HEK293 (cell line): Measurements from ENCODE around the gene ABAT.
A peak's percentile ranks its signal among the peaks of the same experiment; 100 is the strongest.

Experiments used
- CTCF ChIA-PET: fragments of 350-600 bp; formaldehyde crosslinking; extraction: SDS; loops from one replicate; lab custom pipeline; 2021; ENCODE audit warnings: antibody characterized with exemption; lab: Yijun Ruan, JAX
- POLR2A ChIA-PET: fragments of 300-600 bp; formaldehyde crosslinking; extraction: SDS; loops from one replicate; lab custom pipeline; 2020; ENCODE audit warnings: antibody characterized with exemption, inconsistent platforms; lab: Yijun Ruan, JAX
- H3K27ac ChIP-seq: fragments of 200-500 bp; sonication (Bioruptor generic); 2 replicates; pipeline ENCODE4 v1.5.1; 2014; ENCODE audit warnings: low read depth, low read length, control low read depth, inconsistent platforms; ENCODE audit errors: extremely low read depth
- H3K36me3 ChIP-seq, 2 experiments: fragments of 200-500 bp in 1 of 2; sonication (Bioruptor generic) in 1 of 2; 1 replicate in 1 of 2; 2 replicates in 1 of 2; pipeline ENCODE4 v1.5.1; 2014 to 2017; ENCODE audit warnings: inconsistent platforms in 2 of 2, low read length in 2 of 2; ENCODE audit not compliant: control insufficient read depth in 2 of 2, insufficient read depth in 1 of 2
- H3K4me1 ChIP-seq: fragments of 200-500 bp; sonication (Bioruptor generic); 2 replicates; pipeline ENCODE4 v1.5.1; 2014; ENCODE audit warnings: mild to moderate bottlenecking, low read length, inconsistent platforms; ENCODE audit not compliant: control insufficient read depth, insufficient read depth
- H3K4me3 ChIP-seq: 2 replicates; pipeline ENCODE4 v1.5.1; 2011; ENCODE audit warnings: low read depth, mild to moderate bottlenecking, control low read depth, low read length, moderate library complexity
- H3K9me3 ChIP-seq: fragments of 200-500 bp; sonication (Bioruptor generic); 2 replicates; pipeline ENCODE4 v1.5.1; 2014; ENCODE audit warnings: low read depth, low read length, inconsistent platforms; ENCODE audit not compliant: control insufficient read depth, insufficient read depth
- FEZF1 ChIP-seq: fragments of 450-650 bp; formaldehyde crosslinking; IDR thresholded peaks from 2 replicates; pipeline ENCODE4 v1.5.1; 2016; ENCODE audit warnings: missing biosample characterization, missing genetic modification characterization
- OSR2 ChIP-seq: fragments of 450-650 bp; formaldehyde crosslinking; IDR thresholded peaks from 2 replicates; pipeline ENCODE4 v1.5.1; 2016; ENCODE audit warnings: missing biosample characterization, missing genetic modification characterization
- SETDB1 ChIP-seq: IDR thresholded peaks from one replicate; pipeline ENCODE4 v1.6.1; 2017; ENCODE audit warnings: mild to moderate bottlenecking, low read length, moderate library complexity, mixed read lengths; ENCODE audit not compliant: insufficient read length
- ZBTB20 ChIP-seq: fragments of 450-650 bp; formaldehyde crosslinking; IDR thresholded peaks from 2 replicates; pipeline ENCODE4 v1.5.1; 2016; ENCODE audit warnings: missing biosample characterization, missing genetic modification characterization
- ZFP69B ChIP-seq: fragments of 450-650 bp; formaldehyde crosslinking; IDR thresholded peaks from 2 replicates; pipeline ENCODE4 v1.5.1; 2016; ENCODE audit warnings: missing biosample characterization, missing genetic modification characterization
- ZNF146 ChIP-seq: fragments of 450-650 bp; formaldehyde crosslinking; IDR thresholded peaks from 2 replicates; pipeline ENCODE4 v1.5.1; 2016; ENCODE audit warnings: missing biosample characterization, missing genetic modification characterization
- ZNF24 ChIP-seq: fragments of 450-650 bp; formaldehyde crosslinking; IDR thresholded peaks from 2 replicates; pipeline ENCODE4 v1.5.1; 2016; ENCODE audit warnings: missing biosample characterization, missing genetic modification characterization
- ZNF624 ChIP-seq: fragments of 450-650 bp; formaldehyde crosslinking; IDR thresholded peaks from 2 replicates; pipeline ENCODE4 v1.5.1; 2017; ENCODE audit warnings: missing biosample characterization, missing genetic modification characterization
- ZNF701 ChIP-seq: fragments of 450-650 bp; formaldehyde crosslinking; IDR thresholded peaks from 2 replicates; pipeline ENCODE4 v1.5.1; 2016; ENCODE audit warnings: missing biosample characterization, missing genetic modification characterization
- ZNF768 ChIP-seq: fragments of 450-650 bp; formaldehyde crosslinking; IDR thresholded peaks from 2 replicates; pipeline ENCODE4 v1.5.1; 2018; ENCODE audit warnings: missing biosample characterization, mild to moderate bottlenecking, missing genetic modification characterization
- TF ChIP-seq, protein P1 (sequence below): fragments of 450-650 bp; formaldehyde crosslinking; IDR thresholded peaks from 2 replicates; pipeline ENCODE4 v1.5.1; 2016; ENCODE audit warnings: missing biosample characterization, missing genetic modification characterization
- TF ChIP-seq, protein P2 (sequence below): fragments of 450-650 bp; formaldehyde crosslinking; IDR thresholded peaks from 2 replicates; pipeline ENCODE4 v1.5.1; 2016; ENCODE audit warnings: missing biosample characterization, missing genetic modification characterization
- TF ChIP-seq, protein P3 (sequence below): fragments of 450-650 bp; formaldehyde crosslinking; IDR thresholded peaks from 2 replicates; pipeline ENCODE4 v1.5.1; 2016; ENCODE audit warnings: missing biosample characterization, missing genetic modification characterization

ABAT gene

DNA sequence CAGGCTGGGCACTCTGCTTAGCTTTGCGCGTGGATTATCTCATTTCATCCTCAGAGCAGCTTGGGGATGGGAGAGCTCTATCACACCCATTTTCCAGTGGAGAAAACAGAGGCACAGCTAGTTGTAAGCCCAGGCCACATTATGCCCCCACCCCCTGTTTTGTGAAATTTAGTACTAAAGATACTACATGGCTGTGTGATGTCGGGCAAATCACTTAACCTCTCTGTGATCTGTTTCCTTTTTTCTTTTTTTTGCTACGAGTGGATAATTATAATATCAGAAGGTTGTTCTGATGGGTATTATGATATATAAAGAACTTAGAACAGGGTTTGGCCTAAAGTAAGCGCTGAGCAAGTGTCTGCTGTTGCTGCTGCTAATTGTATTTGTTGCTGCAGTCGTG lies 41.6 kb downstream of the ABAT start:
- Histone ChIP-seq H3K27ac (no peak overlapping the region), H3K4me3 (no peak overlapping the region), H3K9me3 (no peaks in the 10 kb centered on the region), H3K36me3 (no peaks in the 10 kb centered on the region), H3K4me1 (no peaks in the 10 kb centered on the region)
- POLR2A ChIA-PET = no interaction called here
- CTCF ChIA-PET = no interaction called here
- TF ChIP-seq ZNF768 (0 out of 2 replicates have a peak, but pooled peaks have one; percentile 5), ZNF24 (no peak)

DNA sequence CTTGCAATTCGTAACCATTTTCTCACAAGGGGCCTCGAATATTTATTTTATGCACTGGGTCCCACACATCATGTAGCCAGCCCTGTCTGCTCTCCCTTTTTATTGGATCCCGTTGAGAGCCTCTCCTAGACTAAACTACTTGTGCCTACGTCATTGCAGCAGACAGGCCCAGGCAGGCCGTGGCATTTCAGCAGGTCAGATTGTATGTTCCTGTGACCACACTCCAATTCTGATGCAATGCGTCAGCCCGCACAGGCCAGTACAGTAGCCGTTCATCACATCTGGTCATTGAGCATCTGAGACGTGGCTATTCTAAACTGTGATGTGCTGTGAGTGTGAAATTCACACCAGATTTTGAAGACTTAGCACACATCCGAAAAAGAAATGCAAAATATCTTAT lies 42.2 kb downstream of the ABAT start:
- H3K36me3 ChIP-seq = no peaks in the 10 kb centered on the region
- H3K9me3 ChIP-seq = no peaks in the 10 kb centered on the region
- POLR2A ChIA-PET = no interaction called here
- CTCF ChIA-PET = interaction anchor here (0.6 kb wide), 1 partner anchor 39 kb away, joined by 3 read pairs; no protein-coding TSS in a partner anchor
- no peak overlapping the region for H3K4me3 ChIP-seq
- peak; percentile 69; the same call in 1 of the 2 replicates for TF ChIP-seq ZFP69B (tag by site-specific recombination)
- no peak for TF ChIP-seq ZNF701 (tag by site-specific recombination)
- no peaks in the 10 kb centered on the region for H3K4me1 ChIP-seq
- H3K27ac ChIP-seq = no peak overlapping the region

DNA sequence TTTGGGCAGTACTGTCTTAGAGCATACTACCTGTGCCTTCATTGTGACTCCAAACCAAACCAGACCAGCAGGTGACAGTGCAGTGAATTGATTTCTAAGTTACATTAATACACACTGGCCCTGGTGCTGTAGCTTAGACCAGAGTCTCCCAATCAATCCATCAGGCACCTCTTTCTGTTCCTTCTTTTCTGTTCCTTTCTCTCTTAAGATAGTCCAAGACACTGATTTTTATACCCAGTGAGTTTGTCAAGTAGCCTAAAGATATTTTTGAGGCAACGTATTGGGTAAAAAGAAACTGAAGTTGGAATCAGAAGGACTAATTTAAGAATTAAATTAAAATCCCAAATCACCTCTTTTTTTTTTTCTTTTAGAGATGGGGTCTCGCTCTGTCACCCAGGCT lies 43.1 kb downstream of the ABAT start:
- no peaks in the 10 kb centered on the region for H3K36me3 ChIP-seq
- H3K9me3 ChIP-seq = no peaks in the 10 kb centered on the region
- H3K4me1 ChIP-seq = no peaks in the 10 kb centered on the region
- TF ChIP-seq SETDB1 (peak; percentile 30), ZNF624 (tag by site-specific recombination) (no peak)
- H3K4me3 ChIP-seq = no peak overlapping the region
- POLR2A ChIA-PET = no interaction called here
- H3K27ac ChIP-seq = no peak overlapping the region
- CTCF ChIA-PET = no interaction called here

DNA sequence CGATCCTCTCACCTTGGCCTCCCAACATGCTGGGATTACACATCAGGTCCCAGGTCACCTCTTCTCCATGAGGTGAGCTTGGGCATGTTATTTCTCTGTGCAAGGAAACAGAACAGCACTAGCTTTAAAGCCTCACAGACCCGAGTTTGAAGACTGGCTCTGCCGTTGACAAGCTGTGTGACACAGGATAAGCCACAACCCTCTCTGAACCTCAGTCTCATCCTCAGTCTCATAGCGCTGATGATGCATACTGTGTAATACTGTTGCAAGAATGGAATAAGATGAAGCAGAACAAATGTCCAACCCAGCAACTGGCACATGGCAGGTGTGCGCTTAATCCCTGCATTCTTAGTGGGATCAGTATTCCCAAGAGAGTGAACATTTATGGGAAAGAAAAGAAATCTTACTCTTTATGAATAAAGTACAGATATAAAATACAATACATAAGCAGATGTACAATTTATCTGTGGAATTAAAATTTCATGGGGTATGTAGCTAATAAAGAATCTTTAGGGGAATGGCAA lies 43.5 kb downstream of the ABAT start:
- H3K4me3 ChIP-seq = no peak overlapping the region
- no peaks in the 10 kb centered on the region for H3K9me3 ChIP-seq
- H3K4me1 ChIP-seq = no peaks in the 10 kb centered on the region
- no peaks in the 10 kb centered on the region for H3K36me3 ChIP-seq
- no peak overlapping the region for H3K27ac ChIP-seq
- POLR2A ChIA-PET = no interaction called here
- TF ChIP-seq, protein P1, sequence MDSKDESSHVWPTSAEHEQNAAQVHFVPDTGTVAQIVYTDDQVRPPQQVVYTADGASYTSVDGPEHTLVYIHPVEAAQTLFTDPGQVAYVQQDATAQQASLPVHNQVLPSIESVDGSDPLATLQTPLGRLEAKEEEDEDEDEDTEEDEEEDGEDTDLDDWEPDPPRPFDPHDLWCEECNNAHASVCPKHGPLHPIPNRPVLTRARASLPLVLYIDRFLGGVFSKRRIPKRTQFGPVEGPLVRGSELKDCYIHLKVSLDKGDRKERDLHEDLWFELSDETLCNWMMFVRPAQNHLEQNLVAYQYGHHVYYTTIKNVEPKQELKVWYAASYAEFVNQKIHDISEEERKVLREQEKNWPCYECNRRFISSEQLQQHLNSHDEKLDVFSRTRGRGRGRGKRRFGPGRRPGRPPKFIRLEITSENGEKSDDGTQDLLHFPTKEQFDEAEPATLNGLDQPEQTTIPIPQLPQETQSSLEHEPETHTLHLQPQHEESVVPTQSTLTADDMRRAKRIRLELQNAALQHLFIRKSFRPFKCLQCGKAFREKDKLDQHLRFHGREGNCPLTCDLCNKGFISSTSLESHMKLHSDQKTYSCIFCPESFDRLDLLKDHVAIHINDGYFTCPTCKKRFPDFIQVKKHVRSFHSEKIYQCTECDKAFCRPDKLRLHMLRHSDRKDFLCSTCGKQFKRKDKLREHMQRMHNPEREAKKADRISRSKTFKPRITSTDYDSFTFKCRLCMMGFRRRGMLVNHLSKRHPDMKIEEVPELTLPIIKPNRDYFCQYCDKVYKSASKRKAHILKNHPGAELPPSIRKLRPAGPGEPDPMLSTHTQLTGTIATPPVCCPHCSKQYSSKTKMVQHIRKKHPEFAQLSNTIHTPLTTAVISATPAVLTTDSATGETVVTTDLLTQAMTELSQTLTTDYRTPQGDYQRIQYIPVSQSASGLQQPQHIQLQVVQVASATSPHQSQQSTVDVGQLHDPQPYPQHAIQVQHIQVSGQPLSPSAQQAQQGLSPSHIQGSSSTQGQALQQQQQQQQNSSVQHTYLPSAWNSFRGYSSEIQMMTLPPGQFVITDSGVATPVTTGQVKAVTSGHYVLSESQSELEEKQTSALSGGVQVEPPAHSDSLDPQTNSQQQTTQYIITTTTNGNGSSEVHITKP = no peak
- TF ChIP-seq, protein P2, sequence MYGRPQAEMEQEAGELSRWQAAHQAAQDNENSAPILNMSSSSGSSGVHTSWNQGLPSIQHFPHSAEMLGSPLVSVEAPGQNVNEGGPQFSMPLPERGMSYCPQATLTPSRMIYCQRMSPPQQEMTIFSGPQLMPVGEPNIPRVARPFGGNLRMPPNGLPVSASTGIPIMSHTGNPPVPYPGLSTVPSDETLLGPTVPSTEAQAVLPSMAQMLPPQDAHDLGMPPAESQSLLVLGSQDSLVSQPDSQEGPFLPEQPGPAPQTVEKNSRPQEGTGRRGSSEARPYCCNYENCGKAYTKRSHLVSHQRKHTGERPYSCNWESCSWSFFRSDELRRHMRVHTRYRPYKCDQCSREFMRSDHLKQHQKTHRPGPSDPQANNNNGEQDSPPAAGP (tag by site-specific recombination) = no peak
- no peak for TF ChIP-seq FEZF1 (tag by site-specific recombination)
- TF ChIP-seq ZNF701 (tag by site-specific recombination) = no peak
- TF ChIP-seq, protein P3, sequence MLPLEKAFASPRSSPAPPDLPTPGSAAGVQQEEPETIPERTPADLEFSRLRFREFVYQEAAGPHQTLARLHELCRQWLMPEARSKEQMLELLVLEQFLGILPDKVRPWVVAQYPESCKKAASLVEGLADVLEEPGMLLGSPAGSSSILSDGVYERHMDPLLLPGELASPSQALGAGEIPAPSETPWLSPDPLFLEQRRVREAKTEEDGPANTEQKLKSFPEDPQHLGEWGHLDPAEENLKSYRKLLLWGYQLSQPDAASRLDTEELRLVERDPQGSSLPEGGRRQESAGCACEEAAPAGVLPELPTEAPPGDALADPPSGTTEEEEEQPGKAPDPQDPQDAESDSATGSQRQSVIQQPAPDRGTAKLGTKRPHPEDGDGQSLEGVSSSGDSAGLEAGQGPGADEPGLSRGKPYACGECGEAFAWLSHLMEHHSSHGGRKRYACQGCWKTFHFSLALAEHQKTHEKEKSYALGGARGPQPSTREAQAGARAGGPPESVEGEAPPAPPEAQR (tag by site-specific recombination) = no peak
- TF ChIP-seq ZBTB20 = no peak
- no peak for TF ChIP-seq ZNF146 (tag by site-specific recombination)
- TF ChIP-seq ZNF768 = no peak
- no peak for TF ChIP-seq OSR2 (tag by site-specific recombination)
- TF ChIP-seq, all 188 proteins: peak for 0
- CTCF ChIA-PET = no interaction called here
